Left renal cortex interstitium (tissue), 4 donors: Measurements from ENCODE around the gene COL23A1. TPM values are rescaled to one million over a fixed set of nuclear protein-coding genes. Genes with fewer than 3 reads are reported as not detected.
A peak's percentile ranks its signal among the peaks of the same experiment; 100 is the strongest.
"Not testable (repeated sequence)": the region's sequence is repeated elsewhere in the genome, so short reads cannot be mapped to it uniquely, and the experiment has no call there.

ENCODE experiments used
- DNase-seq, 4 donors: peaks; one replicate each; pipeline ENCODE4 v3.0.0-alpha.2; 2013; ENCODE audit warnings: low read depth in 4 of 4, low spot score in 2 of 4, missing footprints in 1 of 4
- polyA plus RNA-seq, 4 donors: library from polyadenylated mRNA; unstranded; fragments of 120-200 nt; gene quantifications; one replicate each; pipeline ENCODE4 v1.2.1, GENCODE V29; 2013; ENCODE audit not compliant: insufficient read length in 4 of 4

Gene COL23A1
- polyA plus RNA-seq, 4 donors = 4.4 to 8.8 (median 8.3) TPM

GRCh38 chr5:178486878-178487512, 103.2 kb downstream of the COL23A1 start:
- DNase-seq = not testable (repeated sequence)

- DNase-seq = no peak
Measured at GRCh38 chr5:178486239-178486641, 104.0 kb downstream of the COL23A1 start.

GRCh38 chr5:178483620-178484019, 106.6 kb downstream of the COL23A1 start:
- no peak for DNase-seq

GRCh38 chr5:178479261-178479660, 110.9 kb downstream of the COL23A1 start:
- DNase-seq = no peak

GRCh38 chr5:178478370-178478769, 111.8 kb downstream of the COL23A1 start:
- no peak for DNase-seq

GRCh38 chr5:178477802-178478201, 112.4 kb downstream of the COL23A1 start:
- no peak for DNase-seq

GRCh38 chr5:178476972-178477754, 113.0 kb downstream of the COL23A1 start:
- DNase-seq = no peak

- DNase-seq = no peak
Measured at GRCh38 chr5:178476531-178476930, 113.7 kb downstream of the COL23A1 start.

- no peak for DNase-seq
Measured at GRCh38 chr5:178475422-178475821, 114.8 kb downstream of the COL23A1 start.

- no peak for DNase-seq
Measured at GRCh38 chr5:178474562-178475184, 115.5 kb downstream of the COL23A1 start.

GRCh38 chr5:178473854-178474253, 116.3 kb downstream of the COL23A1 start:
- DNase-seq = no peak

- DNase-seq = no peak
Measured at GRCh38 chr5:178472138-178472537, 118.1 kb downstream of the COL23A1 start.

- no peak for DNase-seq
Measured at GRCh38 chr5:178471711-178472110, 118.5 kb downstream of the COL23A1 start.

- no peak for DNase-seq
Measured at GRCh38 chr5:178470760-178471025, 119.5 kb downstream of the COL23A1 start.

GRCh38 chr5:178469975-178470759, 120.0 kb downstream of the COL23A1 start:
- no peak for DNase-seq

- no peak for DNase-seq
Measured at GRCh38 chr5:178469011-178469974, 120.9 kb downstream of the COL23A1 start.

GRCh38 chr5:178468196-178468685, 122.0 kb downstream of the COL23A1 start:
- DNase-seq = no peak

- DNase-seq = peak in 1 of 4 donors; percentile 44
Measured at GRCh38 chr5:178467568-178468195, 122.5 kb downstream of the COL23A1 start.

- no peak for DNase-seq
Measured at GRCh38 chr5:178467205-178467567, 123.0 kb downstream of the COL23A1 start.
